ENCODE measurements around the gene ZNF662.

The ZNF662 gene

GRCh38 chr3:42934910-42935309, 29.0 kb downstream of the ZNF662 start:
- TF ChIP-seq, protein P1, sequence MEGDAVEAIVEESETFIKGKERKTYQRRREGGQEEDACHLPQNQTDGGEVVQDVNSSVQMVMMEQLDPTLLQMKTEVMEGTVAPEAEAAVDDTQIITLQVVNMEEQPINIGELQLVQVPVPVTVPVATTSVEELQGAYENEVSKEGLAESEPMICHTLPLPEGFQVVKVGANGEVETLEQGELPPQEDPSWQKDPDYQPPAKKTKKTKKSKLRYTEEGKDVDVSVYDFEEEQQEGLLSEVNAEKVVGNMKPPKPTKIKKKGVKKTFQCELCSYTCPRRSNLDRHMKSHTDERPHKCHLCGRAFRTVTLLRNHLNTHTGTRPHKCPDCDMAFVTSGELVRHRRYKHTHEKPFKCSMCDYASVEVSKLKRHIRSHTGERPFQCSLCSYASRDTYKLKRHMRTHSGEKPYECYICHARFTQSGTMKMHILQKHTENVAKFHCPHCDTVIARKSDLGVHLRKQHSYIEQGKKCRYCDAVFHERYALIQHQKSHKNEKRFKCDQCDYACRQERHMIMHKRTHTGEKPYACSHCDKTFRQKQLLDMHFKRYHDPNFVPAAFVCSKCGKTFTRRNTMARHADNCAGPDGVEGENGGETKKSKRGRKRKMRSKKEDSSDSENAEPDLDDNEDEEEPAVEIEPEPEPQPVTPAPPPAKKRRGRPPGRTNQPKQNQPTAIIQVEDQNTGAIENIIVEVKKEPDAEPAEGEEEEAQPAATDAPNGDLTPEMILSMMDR (IDR thresholded peaks at IDR 0.05; ENCODE audit: insufficient read depth, low read depth, low read length, missing control alignments) = no peak
- H3K4me3 ChIP-seq (ENCODE audit: low read length) = no peak overlapping the region
- DNase-seq (ENCODE audit: low read depth) = no peak

GRCh38 chr3:42935472-42935871, 29.5 kb downstream of the ZNF662 start:
- DNase-seq (ENCODE audit: low read depth) = no peak
- no peak overlapping the region for H3K4me3 ChIP-seq (ENCODE audit: low read length)
- TF ChIP-seq, protein P1 (IDR thresholded peaks at IDR 0.05; ENCODE audit: insufficient read depth, low read depth, low read length, missing control alignments) = no peak

DNA sequence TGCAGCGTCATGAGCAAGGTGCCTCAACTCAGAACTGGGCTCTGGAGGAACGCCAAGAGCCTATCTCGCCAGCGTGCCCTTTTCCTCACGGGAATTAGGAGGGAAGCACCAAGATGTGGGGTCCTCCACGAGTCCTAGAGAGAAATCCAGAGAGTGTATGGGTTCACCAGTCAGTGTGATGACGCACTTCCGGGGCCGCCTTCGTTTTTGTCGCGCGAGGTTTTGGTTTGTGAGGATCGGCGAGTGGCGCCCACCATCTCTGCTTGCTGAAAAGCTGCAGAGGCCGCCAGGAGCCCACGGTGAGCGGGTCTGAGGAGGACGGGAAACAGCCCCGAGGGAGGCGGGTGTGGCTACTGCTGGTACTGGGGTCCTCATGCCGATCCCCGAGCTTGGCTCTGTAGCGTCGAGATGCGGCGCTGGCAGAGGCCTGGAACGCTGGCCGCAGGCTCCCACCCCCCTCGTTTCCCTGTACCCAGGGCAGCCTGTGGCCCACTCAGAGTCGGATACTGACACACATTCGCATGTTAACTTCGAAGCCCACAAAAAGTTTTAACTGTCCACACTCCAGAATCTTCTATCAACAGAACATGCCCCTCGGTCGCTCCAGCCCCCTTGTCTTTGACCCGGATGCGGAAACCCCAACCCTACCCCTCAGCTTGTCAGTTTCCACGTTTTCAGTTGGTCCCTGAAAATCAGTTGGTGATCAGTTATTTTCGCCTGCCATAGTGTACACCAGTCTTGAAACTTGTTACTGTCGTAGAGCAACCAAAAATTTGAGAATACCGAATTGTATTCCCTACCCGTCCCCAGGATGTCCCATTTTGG, 30.4 kb downstream of the ZNF662 start:
- DNase-seq (ENCODE audit: low read depth) = peak; percentile 46
- peak overlapping the region; percentile 46 for H3K4me3 ChIP-seq (ENCODE audit: low read length)

GRCh38 chr3:42937334-42937733, 31.4 kb downstream of the ZNF662 start:
- DNase-seq (ENCODE audit: low read depth) = no peak
- TF ChIP-seq, protein P1 (IDR thresholded peaks at IDR 0.05; ENCODE audit: insufficient read depth, low read depth, low read length, missing control alignments) = no peak
- H3K4me3 ChIP-seq (ENCODE audit: low read length) = no peak overlapping the region

More for the DNA sequence above, 30.4 kb downstream of the ZNF662 start:
- TF ChIP-seq, protein P1 (IDR thresholded peaks at IDR 0.05; ENCODE audit: insufficient read depth, low read depth, low read length, missing control alignments) = no peak

GRCh38 chr3:42942693-42943092, 36.8 kb downstream of the ZNF662 start:
- TF ChIP-seq, protein P1 (IDR thresholded peaks at IDR 0.05; ENCODE audit: insufficient read depth, low read depth, low read length, missing control alignments) = no peak
- no peak for DNase-seq (ENCODE audit: low read depth)

DNA sequence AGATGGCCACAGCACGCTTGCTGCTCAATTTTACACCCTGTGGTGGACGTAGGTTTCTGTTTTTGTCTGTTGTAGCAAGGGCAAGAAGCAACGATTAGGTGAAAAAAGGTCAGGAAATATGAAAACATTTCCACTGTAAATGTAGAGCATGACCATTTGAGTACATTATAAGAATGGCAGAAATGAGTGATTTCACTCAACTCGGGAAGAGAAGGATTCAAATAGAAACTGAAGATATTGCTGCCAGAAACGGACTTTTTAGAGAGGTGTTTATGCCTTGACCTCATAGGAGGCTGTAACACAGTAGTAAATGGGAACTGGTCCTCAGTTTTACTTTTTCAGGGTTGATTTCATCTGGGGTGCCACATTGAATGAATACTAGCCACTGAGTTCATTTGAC, 40.1 kb downstream of the ZNF662 start:
- TF ChIP-seq, protein P1 (IDR thresholded peaks at IDR 0.05; ENCODE audit: insufficient read depth, low read depth, low read length, missing control alignments) = no peak
- no peak for DNase-seq (ENCODE audit: low read depth)
- no peak overlapping the region for H3K4me3 ChIP-seq (ENCODE audit: low read length)

More at GRCh38 chr3:42942693-42943092, 36.8 kb downstream of the ZNF662 start:
- no peak overlapping the region for H3K4me3 ChIP-seq (ENCODE audit: low read length)

DNA sequence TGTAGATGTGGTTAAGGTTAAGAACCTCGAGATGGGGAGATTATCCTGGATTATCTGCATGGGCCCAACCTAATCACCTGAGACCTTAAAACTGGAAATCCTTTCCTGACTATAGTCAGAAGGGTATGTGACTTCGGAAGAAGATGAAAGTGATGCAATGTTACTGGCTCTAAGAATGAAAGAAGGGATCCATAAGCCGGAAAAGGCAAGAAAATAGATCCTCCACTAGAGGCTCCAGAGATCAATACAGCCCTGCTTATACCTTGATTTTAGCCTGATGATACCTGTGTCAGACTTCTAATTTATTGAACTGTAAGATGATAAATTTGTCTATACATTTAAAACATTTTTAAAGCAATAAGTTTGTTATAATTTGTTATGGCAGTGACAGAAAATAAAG, 51.6 kb downstream of the ZNF662 start:
- no peak for DNase-seq (ENCODE audit: low read depth)
- TF ChIP-seq, protein P1 (IDR thresholded peaks at IDR 0.05; ENCODE audit: insufficient read depth, low read depth, low read length, missing control alignments) = peak; percentile 9
- H3K4me3 ChIP-seq (ENCODE audit: low read length) = no peak overlapping the region

Data from epithelial cell of esophagus (primary cell).